Renal cortical epithelial cell (primary cell): ENCODE measurements around the gene TMEM247. TPM values are rescaled to one million over a fixed set of nuclear protein-coding genes. Genes with fewer than 3 reads are reported as not detected.

Experiments
- DNase-seq: peaks from one replicate; pipeline ENCODE4 v3.0.0-alpha.2; 2011; ENCODE audit warnings: low read depth
- total RNA-seq: library from RNA; depleted of rRNA; stranded (reverse); fragments of >200 nt; gene quantifications from 2 replicates; pipeline ENCODE4 v1.2.3, GENCODE V29; 2014

TMEM247 gene
- total RNA-seq = not detected in 2 replicates

DNA sequence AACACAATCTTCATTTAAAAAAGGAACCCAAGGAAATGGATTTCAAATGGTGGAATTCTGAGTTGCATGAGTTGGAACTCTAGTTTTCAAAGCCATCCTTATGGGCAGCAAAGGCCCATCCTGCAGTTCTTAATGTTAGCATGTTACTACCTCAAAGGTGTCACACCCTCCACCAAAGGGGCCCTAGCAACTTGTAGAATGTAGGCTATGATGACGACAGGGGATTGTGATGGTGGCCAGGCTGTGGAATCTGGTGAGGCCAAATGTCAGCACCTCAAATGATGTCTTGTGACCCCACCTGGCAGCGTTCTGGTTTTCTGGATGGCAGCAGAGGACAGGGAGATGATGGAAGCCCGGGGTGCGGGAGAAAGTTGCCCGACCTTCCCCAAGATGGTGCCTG is at the start of gene TMEM247:
TSS of gene TMEM247 (plus strand) at position 301 of the 400 bp plus-strand sequence.
- DNase-seq = no peak

DNA sequence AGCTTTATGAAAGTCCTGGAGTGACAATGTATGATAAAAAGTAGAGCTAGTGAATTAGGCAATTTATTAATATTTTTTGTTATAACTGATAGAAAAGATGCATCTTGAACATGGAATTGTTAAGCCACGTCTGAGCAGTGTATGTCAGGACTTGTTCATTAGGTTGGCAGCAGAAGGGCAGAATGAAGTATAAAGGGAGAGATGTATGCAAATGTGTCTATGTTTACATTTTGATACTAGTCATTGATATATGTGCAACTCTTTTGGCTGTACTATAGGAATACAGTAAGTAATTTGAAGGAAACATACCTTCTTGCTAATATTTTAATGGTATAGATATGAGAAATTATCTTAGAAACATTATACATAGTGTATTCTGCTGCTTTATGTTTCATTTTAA is 49.0 kb upstream of the TMEM247 start:
- no peak for DNase-seq

GRCh38 chr2:46430992-46431391 is 48.4 kb upstream of the TMEM247 start:
- DNase-seq = no peak

- no peak for DNase-seq
Measured at GRCh38 chr2:46431481-46432235, 47.7 kb upstream of the TMEM247 start.

DNA sequence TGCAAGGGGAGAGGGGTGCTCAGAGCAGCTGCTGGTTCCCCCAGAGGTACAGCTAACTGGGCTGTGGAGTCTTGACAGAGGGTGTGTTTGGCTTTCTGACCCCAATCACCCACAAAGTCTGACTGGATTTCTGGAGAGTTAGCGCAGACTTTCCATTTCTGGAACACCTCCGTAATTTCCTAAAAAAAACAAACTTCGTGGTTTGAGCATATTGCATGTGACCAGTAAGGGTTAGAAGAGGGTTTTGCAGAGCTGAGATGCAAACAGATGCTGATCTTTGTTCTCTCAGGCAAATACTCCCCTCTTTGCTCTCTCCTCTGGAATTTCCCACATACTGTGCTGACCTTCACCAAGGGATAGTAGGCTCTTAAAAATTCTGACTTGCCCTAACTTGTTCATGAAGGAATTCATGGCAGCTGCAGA is 44.5 kb upstream of the TMEM247 start:
- DNase-seq = no peak

- DNase-seq = no peak
Measured at GRCh38 chr2:46435353-46435752, 44.0 kb upstream of the TMEM247 start.

GRCh38 chr2:46435796-46436360 is 43.5 kb upstream of the TMEM247 start:
- no peak for DNase-seq

- DNase-seq = no peak
Measured at GRCh38 chr2:46436800-46437199, 42.6 kb upstream of the TMEM247 start.

DNA sequence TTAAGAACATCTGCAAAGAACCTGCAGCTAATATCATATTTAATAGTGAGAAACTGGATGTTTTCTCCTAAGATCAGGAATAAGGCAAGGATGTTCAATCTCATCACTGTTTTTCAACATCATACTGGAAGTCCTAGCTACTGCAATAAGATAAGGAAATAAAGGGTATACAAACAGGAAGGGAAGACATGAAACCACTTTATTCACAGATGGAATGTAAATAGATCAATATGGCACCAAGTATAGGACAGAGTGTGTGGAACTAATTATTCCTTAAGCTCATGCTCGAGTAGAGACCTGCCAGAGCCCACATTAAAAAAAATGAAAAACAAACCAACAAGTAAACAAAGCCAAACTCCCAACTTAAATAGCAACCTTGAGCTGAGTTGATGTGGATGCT is 41.3 kb upstream of the TMEM247 start:
- DNase-seq = no peak

DNA sequence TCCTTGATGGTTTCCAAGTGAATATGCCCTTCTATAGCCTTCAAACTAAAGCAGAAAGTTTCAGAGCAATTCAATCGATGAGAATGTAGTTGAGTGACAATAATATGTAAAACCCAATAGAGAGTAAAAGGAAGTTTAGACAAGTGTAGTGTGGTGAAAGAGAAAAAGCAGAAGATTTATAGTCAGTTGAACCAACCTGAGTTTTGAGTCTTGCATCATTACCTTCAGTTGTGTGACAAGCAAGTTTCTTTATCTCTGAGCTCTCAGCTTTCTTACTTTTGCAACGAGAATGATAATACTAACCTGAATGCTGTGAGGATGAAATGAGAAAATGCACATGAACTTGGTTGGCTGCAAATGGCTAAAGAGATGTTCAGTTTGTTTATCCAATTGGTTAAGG is 40.6 kb upstream of the TMEM247 start:
- DNase-seq = no peak

DNA sequence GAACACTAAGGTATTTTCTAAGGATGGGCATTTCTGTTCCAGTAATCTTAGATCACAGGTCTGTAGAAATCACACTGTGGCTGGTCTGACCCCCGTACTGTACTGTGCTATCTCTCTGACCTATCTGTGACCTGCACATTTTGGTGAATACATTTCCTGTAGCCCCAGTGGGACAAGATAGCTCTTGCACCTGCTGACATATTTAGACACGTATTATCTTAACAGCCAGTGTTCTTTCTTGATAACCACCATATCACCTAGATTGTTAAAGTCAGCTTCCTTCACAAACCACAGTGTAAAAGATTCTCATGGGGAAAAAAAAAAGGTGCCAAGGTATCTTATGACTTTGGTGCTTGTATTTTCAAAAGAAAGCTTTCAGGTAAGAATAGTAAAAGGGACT is 39.8 kb upstream of the TMEM247 start:
- no peak for DNase-seq

- no peak for DNase-seq
Measured at GRCh38 chr2:46441838-46442712, 37.3 kb upstream of the TMEM247 start.

GRCh38 chr2:46444732-46445131 is 34.6 kb upstream of the TMEM247 start:
- DNase-seq = no peak

- no peak for DNase-seq
Measured at GRCh38 chr2:46445556-46445955, 33.8 kb upstream of the TMEM247 start.

DNA sequence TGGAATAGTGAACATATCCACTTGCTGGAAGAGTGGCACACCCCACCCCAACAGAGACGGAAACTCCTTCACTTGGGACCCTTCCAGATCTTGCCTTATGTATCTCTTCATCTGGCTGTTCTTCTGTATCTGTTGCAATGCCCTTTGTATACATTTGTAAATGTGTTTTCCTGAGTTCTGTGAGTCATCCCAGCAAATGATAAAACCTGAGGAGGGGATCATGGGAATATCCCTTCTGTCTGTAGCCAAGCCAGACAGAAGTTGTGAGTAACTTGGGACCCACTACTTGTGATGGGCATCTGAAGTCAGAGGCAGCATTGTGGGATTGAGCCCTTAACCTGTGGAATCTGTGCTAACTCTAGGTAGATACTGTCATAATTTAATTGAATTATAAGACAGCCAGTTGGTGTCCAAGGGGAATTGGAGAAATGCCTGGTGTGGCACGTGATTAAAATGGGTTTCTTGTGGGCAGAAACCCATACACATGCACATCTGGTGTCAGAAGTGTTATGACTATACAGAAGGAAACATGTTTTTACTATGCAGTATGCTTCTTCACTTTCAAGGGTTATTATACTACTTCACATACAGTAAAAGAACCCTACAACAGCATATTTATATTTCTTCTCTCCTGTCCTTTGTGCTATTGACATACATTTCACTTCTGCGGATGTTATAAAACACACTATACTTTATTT is 32.3 kb upstream of the TMEM247 start:
- DNase-seq = no peak

DNA sequence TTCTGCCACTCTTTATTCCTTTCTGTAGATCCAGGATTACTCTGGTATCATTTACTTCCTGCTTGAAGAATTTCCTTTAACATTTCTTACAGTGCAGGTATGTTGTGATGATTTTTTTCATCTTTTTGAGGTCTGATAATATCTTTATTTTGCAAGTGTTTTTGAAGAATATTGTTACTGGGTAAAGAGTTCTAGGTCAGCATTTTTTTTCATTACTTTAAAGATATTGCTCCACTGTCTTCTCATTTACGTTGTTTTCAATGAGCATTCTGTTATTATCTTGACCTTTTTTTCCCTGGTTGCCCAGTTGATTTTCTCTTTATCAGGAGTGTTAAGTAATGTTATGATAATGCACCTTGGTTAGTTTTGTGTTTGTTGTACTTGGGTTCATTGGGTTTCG is 31.7 kb upstream of the TMEM247 start:
- DNase-seq = no peak

GRCh38 chr2:46448111-46448510 is 31.3 kb upstream of the TMEM247 start:
- DNase-seq = no peak

DNA sequence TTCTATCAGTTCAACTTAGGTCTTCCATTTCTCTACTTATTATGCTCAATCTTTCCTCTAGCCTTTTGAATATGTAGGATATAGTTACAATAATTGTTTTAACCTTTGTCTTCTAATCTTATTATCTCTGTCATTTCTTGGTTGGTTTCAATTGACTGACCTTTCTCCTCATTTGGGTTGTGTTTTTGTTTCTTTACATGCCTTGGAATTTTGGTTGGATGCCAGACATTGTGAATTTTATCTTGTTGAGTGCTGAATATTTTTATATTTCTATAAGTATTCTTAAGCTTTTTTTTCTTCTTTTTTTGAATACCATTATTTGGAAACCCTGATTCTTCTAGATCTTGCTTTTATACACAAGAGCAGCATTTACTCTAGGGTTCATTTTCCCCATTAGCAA is 30.7 kb upstream of the TMEM247 start:
- no peak for DNase-seq

DNA sequence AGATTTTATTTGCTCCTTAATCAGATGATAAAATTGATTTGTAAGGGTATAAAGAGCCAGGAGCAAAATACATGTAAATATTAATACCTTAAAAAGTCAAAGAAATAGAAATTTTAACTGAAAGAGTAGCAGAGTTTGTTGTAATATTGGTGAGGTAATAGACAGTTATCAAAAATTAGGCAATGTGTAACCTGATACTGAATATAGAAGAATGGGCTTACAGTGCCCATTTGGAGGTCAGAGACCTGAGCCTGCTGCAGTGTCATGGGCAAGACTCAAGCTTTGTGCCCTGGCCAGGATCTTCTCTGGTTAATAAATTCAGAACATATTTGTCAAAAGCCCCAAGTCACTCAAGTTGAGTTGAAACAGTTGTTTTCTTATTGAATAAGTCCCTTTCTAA is 29.7 kb upstream of the TMEM247 start:
- no peak for DNase-seq

DNA sequence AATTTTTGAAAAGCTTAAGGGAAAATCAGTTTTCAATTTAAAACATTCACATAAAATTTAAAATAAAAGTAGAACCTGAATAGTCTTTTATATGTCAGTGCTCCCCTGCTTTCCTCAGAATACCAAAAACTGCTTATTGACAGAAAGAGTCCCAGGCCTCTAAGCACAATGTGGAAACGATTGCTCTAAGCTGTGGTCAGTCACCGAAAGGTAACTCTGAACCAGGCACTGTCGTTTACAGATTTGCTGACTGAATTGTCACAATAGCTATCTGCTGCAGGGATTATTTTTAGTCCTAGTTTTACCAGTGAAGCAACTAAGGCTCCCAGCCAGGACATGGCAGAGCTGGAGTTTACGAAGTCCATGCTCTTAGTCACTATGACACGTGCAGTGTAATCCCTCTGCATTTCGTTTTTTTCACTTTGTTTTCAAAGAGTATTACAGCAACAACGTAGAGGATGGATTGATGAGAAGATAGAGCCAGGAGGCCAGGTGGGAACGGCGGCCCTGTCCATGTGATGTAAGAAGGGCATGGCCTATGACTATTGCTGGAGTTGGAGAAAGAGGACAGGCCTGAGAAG is 28.1 kb upstream of the TMEM247 start:
- no peak for DNase-seq

DNA sequence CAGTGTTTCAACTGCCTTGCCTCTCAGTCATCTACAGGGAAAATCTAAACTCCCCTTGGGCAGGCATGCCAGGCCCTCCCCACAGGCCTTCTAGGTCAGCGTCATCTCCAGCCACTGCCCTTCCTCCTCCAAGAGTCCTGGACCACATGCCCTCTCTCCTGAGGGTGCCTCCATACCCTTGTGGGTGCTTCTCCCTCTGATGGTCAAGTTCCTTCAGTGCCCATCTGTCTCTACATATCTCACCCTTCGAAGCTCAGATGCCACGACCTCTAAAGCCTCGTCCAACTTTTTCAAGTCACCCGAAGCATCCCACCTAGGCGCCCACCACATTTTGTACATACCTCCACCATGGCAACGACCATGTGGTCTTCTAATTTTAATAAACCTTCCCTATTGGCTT is 22.6 kb upstream of the TMEM247 start:
- DNase-seq = no peak
